ENCODE results near the gene MMP28. TPM values are rescaled to one million over a fixed set of nuclear protein-coding genes. Genes with fewer than 3 reads are reported as not detected.

The MMP28 gene, protein sequence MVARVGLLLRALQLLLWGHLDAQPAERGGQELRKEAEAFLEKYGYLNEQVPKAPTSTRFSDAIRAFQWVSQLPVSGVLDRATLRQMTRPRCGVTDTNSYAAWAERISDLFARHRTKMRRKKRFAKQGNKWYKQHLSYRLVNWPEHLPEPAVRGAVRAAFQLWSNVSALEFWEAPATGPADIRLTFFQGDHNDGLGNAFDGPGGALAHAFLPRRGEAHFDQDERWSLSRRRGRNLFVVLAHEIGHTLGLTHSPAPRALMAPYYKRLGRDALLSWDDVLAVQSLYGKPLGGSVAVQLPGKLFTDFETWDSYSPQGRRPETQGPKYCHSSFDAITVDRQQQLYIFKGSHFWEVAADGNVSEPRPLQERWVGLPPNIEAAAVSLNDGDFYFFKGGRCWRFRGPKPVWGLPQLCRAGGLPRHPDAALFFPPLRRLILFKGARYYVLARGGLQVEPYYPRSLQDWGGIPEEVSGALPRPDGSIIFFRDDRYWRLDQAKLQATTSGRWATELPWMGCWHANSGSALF
- 14.1 and 38.1 TPM in 2 replicates for total RNA-seq

DNA sequence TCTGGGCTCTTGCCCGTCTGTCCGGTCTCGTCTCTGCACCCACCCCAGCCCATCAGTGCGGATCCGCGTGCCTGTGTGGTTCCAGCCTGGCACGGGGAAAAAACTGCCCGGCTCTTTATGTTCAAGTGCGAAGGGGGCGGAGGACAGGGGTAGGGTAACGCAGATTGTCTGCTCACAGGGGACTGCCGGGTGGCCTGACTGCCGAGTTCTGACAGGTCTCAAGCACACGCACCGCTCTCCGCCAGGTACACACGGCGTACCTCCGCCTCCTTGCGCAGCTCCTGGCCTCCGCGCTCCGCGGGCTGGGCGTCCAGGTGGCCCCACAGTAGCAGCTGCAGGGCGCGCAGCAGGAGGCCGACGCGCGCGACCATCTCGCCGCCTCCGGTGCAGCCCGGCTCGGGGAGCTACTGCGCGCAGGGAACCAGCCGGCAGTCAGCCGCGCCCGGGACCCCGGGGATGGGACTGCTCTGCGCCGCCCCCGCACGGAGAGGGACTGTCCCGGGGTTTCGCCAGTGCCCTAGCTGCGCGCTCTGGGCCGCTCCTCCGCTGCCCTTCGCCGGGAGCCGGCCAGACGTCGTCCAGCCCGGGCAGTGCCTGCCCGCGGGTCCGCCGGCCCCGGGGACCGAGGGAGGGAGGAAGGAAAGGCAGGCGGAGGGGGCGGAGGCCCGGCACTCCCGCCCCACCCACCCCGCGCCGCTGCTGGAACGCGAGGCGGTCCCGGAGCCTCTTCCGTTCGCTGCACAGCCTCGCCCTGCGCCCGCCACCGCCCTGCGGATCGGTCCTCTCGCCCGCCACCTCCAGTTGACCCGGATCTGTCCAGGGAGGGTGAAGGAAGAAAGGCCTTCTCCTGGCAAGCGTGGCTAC is at the start of gene MMP28:
Gene MMP28 (minus strand): TSS at position 635 of the 864 bp plus-strand sequence. CDS start 264 bp downstream, at position 371.
- DNase-seq, result peak; percentile 45

DNA sequence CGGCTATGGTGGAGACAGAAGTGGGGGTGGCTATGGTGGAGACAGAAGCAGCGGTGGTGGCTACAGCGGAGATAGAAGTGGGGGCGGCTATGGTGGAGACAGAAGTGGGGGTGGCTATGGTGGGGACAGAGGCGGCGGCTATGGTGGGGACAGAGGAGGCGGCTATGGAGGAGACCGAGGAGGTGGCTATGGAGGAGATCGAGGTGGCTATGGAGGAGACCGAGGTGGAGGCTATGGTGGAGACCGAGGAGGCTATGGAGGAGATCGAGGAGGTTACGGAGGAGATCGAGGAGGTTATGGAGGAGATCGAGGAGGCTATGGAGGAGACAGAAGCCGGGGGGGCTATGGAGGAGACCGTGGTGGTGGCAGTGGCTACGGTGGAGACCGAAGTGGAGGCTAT is 49.1 kb upstream of the MMP28 start:
- DNase-seq, result no peak

DNA sequence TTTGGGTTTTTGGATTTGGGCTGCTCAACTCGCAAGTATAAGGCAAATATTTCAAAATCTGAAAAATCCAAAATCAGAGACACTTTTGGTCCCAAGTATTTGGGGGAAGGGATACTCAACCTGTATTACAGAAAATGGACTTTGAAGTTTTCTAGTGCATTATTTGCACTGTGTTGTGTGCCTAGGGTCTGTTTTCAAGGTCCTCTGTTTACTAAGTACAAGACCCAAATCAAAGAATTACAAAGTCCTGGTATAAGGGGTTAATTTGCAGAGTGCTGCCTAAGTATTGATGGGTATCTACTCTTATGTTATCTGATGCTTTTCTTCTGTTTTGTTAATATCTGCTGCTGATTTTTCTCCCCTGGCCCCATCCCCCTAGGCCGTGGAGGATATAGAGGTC is 48.3 kb upstream of the MMP28 start:
- DNase-seq, result no peak

DNA sequence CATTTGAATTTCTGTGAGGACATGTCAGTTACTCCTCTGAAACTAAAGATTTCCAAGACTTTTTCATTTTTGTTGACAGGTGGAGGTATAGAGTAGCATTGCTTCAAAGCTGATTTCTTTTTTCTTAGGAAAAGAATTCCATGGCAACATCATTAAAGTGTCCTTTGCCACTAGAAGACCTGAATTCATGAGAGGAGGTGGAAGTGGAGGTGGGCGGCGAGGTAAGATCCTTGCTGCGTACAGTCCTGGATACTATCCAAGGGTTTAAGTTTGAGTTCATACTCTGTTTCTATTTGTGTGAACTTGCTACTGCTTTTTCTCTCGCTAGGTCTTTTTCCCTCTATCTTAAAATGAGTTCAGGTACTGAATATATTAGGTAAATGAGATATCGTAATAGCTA is 46.8 kb upstream of the MMP28 start:
- no peak for DNase-seq

DNA sequence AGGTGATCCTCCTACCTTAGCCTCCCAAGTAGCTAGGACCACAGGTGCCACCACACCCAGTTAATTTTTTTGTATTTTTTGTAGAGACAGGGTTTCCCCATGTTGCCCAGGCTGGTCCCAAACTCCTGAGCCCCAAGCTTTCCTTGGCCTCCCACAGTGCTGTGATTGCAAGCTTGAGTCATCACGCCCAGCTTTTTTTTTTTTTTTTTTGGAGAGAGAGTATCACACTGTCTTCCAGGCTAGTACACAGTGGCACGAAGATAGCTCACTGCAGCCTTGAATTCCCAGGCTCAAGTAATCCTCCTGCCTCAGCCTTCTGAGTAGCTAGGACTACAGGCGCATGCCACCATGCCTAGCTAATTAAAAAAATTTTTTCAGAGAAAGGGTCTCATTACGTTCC is 46.1 kb upstream of the MMP28 start:
- no peak for DNase-seq

DNA sequence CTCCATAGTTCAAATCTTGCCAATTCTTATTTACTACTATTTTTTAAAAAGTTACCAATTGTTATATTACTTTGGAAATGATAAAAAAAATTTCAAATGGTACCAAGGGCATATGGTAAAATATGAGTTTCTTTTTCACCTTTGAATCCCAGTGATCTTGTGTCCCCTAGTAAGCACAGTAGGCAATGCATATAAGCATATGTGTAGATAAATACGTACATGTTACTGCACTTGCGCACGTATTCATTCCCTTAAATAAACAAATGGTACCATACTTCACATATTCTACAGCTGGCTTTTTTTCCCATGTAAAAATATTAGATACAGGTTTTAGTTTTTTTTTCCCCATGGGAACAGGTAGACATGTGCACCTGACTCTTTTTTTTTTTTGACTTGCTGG is 45.7 kb upstream of the MMP28 start:
- DNase-seq, result no peak

DNA sequence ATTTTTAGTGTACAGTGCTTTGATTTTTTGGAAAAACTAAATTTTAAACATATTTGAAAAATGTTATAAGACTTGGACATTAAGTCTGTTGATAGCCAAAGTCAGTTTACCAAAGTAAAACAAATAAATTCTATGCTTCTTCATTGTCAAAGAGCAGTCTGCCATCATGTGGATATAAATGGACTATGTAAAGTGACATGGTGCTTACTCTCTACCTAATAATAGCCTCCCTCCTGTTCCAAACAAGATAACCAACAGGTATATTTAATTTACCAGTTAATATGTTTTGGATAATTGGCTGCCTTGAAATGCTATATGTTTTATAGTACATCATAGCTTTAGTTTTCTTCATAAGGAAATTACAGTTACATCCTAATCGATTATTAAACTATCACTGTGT is 29.8 kb upstream of the MMP28 start:
- DNase-seq, result no peak

DNA sequence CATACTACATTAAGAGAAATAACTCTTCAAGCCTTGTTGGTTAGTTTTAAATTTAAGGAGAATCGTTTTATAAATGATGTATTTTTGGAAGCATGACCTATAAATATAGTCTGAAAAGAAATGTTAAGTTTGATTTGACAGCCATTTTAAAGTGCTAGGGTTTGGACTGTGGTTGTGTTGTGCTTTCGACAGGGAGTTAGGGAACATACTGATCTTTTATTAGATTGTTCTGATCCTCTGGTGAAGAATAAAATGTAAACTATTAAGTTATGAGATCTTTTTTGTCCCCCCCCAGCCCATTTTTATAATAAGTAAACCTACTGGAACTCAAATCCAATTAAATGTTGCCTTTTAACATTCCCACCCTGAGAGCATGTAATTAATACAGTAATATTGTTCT is 25.9 kb upstream of the MMP28 start:
- no peak for DNase-seq

DNA sequence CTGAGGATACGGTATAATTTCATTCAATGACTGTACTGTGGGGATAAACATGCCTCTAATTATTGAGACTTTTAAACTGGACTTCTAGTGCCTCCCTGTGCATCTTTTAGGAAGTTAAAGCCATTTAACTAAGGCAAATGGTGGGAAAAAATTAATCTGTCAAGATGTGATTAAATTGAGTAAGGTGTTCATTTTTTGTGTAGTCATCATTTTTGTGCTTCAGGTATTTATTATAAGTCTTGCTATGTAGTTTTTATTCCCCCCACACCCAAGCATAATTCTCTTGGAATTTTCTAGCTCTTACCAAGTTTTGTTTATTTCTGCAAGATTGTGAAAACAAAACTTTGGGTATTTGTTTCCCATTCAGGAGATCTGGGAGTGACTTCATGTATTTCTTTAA is 24.0 kb upstream of the MMP28 start:
- DNase-seq, result no peak

DNA sequence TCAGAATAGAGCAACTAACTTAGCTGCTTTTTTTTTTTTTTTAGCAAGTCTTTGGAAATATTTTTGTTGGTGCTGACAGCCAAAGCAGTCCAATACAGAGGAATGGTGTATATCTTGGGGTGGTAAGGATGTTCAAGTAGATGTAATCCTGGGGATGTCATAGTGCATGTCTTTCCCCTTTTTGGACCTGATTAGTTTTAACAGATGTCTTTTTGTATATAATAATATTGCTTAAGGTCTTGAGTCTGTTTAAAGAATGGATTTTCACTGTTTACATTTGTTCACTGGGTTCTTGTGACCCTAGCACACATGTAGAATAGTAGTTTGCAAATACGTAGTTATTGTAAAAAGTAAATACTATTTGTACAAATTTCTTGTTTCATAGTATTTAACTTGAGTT is 21.8 kb upstream of the MMP28 start:
- DNase-seq, result no peak

DNA sequence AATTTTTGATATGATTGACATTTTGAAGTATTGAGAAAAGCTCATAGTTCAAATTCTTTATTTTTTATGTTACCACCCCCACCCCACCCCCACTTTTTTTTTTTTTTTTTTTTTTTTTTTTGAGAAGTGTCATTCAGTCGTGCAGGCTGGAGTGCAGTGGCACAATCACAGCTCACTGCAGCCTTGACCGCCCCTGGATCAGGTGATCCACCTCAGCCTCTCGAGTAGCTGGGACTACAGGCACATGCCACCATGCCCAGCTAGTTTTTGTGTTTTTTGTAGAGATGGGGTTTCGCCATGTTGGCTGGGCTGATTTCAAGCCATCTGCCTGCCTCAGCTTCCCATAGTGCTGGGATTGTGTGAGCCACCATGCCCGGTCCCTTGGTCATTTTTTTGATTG is 21.3 kb upstream of the MMP28 start:
- DNase-seq, result no peak

DNA sequence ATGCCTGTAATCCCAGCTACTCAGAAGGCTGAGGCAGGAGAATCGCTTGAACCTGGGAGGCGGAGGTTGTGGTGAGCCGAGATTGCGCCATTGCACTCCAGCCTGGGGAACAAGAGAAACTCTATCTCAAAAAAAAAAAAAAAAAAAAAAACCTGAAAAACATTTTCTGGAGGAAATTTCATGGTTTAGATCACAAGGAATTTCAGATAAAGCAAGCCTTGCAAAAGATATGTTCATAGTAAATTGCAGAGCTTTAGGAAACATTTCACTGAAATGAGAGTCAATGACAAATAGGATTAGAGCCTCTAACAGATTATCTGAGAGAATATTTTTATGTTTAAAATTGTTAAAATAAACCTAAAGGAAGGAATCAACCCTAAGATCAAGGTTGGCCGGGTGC is 17.0 kb upstream of the MMP28 start:
- no peak for DNase-seq

DNA sequence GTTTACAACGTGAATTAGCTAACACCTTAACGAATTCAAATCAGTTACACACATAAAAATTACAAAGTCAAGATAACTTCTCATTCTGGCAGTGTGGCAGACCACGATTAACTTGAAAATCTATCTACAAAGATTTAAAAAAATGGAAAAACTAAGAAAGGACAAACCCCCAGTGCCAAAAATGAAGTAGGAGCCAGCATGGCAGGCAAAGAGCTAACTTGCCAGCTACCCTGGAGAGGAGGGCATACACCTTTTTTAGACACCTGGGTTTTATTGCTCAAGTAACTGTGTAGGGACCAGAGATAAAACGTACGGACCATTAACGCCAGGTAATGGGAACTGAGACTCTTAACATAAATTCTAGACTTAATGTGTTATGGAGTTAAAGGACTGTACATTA is 16.3 kb upstream of the MMP28 start:
- no peak for DNase-seq

DNA sequence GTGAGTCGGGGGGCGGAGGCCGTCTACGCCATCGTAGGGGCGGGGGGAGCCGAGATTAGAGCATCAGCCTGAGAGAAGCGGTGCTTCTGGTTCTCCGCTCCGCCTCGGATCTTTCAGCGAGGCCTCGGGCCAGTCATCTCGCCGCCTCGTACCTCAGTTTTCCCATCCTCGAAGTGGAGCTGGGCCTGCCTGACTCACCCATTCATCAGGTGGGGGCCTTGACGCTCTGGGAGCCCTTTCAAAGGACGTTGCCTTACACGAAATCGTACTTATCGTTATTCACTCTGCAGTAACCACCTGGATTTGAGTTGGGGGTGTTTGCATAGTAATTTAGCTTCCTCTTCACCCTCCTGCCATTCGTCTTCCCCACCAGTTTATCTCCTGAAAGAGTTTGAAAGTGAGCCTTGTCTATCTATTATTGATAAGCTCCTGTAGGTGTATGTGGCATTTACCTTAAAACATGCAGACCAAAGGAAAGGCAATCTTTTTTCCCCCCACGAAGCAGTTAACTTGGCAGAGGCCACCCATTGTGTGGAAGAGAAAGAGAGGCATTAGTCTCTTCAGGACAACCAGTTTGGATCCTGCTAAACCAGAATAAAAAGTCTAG is 14.5 kb upstream of the MMP28 start:
- peak; percentile 20 for DNase-seq

DNA sequence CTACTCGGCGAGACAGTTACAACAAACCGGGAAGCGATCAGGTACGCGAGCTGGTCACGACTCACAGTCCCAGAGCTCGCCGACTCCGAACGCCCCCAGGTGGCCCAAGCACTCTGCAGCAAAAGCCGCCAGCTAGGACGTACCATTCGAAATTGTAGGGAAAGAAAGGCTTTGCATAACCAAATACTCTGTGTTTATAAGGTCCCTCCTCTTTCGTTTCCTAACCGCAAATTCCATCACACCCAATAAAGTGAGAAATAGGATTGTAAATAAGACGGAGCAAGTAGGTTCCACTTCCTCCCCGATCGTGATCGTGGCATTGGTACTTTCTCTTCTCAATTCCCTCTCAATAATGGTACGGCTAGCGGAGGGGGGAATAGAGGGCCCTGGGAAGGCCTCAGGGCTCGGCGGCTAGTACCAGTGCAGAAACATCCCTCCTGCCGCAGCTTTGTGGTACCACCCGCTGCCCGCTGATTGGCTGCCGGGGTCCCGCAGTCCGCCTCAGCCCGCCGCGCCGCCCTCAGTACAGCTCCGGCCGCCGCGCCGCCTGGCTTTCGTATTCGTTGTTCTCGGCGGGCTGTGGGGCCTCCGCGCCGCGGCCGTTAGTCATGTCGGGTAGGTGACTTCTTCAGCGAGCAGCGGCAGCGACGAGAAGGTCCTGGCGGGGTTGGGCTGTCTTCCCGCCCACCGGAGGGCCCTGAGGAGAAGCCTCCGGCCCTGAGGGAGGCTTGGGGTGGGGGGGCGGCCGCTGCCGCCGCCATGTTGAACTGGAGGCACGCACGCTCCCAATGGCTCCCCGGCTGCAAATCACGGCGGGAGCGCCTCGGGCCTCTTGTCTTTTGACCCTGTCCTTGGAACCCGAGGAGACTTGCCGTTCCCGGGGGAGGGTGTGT is 13.8 kb upstream of the MMP28 start, which contains the start of gene TAF15:
Gene TAF15 (plus strand): TSS at position 523 of the 893 bp plus-strand sequence. CDS start 86 bp downstream, at position 609.
- DNase-seq, result peak; percentile 99

DNA sequence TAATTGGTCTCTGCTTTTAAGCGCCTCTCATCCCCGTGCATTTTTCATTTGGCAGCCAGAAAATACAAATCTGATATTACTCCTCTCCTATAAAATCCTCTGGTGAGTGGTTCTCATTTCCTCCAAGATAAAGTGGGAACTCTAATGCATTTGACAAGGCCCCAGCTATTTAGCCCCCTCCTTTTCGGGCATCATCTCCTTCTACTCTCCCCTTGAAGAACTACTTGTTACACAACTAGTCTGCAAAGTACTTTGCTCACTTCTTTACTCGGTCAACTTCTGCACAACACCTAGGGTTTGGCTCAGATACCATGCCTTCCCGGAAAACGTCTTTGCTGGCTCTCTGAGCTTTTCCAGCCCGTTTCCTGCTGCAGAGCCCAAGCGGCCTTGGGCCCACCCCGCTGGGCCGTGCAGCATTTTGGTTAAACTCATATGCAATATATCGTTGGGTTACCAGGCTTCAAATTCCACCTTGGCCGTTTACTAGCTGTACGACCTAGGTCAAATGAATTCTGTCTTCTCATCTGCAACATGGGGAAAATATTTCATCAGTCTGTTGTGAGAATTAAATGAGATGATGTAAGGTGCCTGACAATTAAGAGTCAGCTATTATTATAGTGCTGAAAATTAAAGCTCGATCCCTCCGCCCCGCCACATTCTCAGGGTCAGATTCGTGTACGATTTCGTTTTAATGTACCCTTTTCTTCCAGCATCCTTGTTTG is 13.0 kb upstream of the MMP28 start:
- DNase-seq, result peak; percentile 26

DNA sequence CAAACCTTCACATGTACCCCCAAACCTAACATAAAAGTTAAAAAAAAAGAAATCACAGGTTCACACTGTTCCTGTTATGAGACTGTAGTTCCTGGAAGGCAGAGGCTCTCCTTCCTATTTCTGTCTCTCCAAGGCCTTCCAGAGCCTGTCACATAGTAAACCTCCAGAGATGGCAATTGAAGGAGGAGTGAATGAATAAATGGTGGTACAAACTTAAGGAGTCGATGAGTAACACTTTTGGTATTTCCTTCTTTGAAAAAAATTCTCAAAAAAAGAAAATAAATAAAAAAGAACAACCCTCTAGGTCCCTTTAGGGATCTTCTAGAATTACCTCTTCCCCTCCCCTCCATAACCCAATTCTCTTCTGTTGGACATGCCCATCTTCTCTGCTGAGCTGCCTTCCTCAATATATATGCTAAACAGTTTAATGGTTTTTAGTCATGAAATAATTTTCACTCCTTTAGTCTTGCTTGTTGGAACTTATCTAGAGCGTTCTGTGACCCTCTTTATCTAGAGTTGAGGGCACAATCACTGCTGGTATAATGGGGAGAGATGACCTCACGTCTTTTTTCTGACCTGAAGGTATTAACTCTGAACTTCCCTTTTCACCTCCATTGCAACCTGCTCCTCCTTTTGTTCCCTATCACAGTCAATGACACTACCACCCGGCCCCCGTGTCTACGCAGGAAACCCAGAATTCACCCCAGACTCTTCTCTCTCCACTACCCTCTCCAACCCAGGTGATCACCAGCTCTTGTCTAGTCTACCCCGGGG is 12.1 kb upstream of the MMP28 start:
- peak; percentile 28 for DNase-seq

DNA sequence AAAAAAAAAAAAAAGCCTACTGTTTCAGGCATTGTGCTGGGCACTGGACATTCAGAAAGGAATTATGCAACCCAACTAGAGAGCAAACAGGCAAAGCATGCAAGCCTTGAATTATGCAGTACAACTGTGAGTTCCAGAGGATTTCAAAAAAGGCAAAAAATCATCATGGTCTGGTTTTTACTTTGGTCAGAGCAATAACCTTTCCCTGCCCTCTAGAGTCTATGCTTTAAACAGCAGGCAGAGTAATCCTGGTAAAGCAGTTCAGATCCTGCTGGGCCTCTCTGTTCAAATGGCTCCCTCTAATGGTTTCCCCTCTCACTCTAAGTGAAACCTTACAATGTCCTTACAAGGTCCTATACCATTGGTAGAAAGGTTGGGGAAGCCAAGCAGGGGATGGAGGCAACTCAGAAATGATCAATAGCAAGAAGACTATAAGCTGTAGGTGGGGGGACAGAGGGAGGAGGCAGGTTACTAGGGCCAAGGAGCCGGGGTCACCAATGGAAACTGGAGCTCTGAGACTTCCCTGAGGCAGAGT is 9.3 kb upstream of the MMP28 start:
- DNase-seq, result peak; percentile 95

DNA sequence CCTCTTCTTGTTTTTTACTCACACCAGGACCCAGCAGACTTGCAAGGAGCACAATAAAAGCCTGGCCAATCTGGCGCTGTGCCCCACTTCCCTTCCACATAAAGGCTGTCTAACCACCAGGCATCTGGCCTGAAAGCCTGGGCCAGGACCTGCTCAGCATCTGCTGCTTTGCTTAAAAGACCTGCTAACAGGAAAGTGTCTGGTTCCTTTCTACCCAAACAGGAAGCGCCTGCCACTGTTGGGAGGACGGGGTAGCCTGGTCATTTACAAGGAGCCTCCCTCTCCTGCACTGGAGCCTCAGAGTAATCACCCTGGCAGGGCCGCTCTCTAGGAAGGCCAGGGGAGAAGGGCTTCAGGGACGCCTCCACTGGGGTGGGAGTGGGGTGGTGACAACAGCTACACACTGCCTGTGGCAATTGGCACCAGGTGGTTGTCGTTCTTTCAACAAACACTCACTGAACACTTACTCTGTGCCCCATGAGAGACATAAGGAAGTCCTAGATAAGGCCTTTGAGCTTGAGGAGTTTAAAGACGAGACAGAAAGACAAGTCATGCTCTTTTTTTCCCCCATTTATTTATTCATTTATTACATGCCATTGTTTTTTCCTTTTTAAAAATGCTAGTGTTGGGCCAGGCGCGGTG is 6.3 kb upstream of the MMP28 start:
- peak; percentile 100 for DNase-seq

DNA sequence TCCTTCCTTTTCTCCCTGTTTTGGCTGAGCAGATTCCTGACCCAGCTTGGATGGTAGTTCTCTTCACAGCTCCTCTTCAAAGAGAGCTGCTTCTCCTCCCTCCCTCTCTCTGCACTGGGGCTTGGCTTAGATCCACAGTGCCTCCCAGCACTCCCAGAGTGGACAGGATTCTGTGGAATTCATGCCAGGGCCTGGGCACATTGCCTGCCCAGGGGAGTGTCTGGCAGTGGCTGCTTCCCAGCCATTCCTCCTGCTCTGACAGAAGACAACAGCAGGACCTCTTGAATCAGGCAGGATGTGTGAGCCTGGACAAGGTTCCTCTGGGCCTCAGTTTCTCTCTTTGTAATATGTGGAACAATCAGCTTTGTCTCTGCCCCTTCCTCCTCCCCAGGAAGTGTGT is 4.5 kb upstream of the MMP28 start:
- DNase-seq, result peak; percentile 59
